Gastroesophageal sphincter (tissue), 3 donors: Measurements from ENCODE around the gene LYST.

Experiments used
- CTCF ChIP-seq, 4 experiments: fragments of 200-600 bp in 2 of 4; fragments of 450-650 bp in 2 of 4; sonication (generic) in 1 of 4; IDR thresholded peaks; one replicate each; pipeline ENCODE4 v1.5.1; 2017 to 2019; ENCODE audit warnings: antibody characterized with exemption in 4 of 4, mild to moderate bottlenecking in 2 of 4, moderate library complexity in 2 of 4
- POLR2A ChIP-seq, 2 donors: fragments of 450-650 bp; IDR thresholded peaks; one replicate each; pipeline ENCODE4 v1.6.1; 2017; ENCODE audit warnings: antibody characterized with exemption in 2 of 2, mild to moderate bottlenecking in 2 of 2, moderate library complexity in 1 of 2
- POLR2AphosphoS5 ChIP-seq: sonication (generic); formaldehyde crosslinking; IDR thresholded peaks from one replicate; pipeline ENCODE4 v1.6.1; 2017; ENCODE audit warnings: antibody characterized with exemption

- TF ChIP-seq CTCF (IDR thresholded peaks at IDR 0.05) = no peak
- TF ChIP-seq POLR2A (IDR thresholded peaks at IDR 0.05) = no peak
- TF ChIP-seq POLR2AphosphoS5 = no peak
These were observed 183.1 kb downstream of the LYST start for GRCh38 chr1:235683653-235684052.
